Activated naive CD4-positive, alpha-beta T cell (primary cell): ENCODE results near the gene VSIG10L.
A peak's percentile ranks its signal among the peaks of the same experiment; 100 is the strongest.

Experiments used
- DNase-seq, 4 experiments: peaks; one replicate each; lab custom pipeline; 2025; lab: John Stamatoyannopoulos, UW

The VSIG10L gene

DNA sequence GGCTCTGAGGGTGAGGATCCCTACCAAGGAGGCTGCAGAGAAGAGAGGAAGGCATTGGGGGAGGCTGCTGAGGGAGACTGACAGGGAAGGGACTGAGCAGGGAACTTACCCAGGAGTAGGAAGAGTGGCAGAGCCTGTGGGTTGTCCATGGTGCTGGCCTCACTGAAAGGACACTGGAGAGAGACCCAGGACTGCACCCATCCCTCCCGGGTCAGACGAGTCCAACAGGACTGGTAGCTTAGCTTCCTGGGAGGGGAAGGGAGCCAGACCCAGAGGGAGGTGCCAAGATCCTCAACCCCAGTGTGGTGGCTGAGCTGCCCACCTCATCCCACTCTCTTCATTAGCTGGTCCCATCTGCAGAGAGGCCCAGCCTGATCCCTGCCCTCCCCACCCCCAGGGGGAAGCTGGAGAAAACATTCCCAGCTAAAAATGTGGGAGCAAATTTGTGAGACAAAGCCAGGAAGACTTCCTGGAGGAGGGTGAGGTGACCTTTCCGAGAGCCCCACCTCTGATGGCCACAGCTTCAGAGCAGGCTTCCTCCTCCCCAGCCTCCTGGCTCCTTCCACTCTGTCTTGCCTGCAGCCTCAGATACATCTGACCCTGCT lies at the start of gene VSIG10L:
VSIG10L (minus strand) TSS at position 164 of the 605 bp plus-strand sequence; CDS start at position 149, 15 bp downstream.
- DNase-seq, result no peak

DNA sequence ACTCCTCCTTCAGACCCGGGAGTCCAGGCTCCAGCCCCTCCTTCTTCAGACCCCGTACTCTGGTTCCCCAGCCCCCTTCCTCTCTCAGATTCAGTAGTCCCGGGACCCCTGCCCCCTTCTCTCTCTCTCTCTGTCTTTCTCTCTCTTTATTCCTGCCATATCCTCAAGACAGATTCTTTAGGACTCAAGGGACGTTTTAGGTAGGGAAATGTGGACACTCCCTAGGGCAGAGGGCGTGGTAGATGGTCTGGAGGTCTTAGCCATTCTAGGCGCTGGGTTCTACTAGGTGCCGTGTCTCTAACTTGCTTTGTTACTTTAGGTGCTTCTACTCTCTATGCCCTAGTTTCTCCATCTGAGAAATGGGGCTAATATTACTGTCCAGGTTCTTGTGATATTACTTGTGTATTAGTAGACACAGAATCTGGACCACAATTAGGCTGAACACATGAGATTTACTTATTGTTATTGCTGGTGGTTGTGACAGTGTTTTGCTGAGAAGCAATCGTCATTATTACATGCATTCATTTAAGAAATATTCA lies 49.2 kb upstream of the VSIG10L start:
- DNase-seq, result no peak

DNA sequence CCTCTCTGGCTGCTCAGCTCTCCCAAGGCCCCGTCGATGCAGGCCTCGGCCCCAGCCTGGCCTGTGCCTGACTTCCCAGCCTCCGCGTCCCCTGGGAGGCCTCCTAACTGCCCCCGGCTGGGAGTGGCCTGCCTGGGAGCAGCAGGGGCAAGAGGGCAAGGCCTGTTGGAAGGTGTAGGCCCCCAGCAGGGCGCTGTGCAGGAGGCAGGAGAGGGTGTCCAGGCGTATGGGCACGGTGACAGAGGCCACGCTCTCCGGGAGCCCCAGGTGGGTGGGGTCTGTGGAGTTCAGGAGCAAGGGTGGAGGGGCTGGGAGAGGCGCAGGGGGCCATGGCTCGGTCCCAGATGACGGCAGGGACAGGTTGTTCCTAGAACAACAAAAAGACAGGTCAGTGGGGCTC lies 47.2 kb upstream of the VSIG10L start:
- DNase-seq, result no peak

DNA sequence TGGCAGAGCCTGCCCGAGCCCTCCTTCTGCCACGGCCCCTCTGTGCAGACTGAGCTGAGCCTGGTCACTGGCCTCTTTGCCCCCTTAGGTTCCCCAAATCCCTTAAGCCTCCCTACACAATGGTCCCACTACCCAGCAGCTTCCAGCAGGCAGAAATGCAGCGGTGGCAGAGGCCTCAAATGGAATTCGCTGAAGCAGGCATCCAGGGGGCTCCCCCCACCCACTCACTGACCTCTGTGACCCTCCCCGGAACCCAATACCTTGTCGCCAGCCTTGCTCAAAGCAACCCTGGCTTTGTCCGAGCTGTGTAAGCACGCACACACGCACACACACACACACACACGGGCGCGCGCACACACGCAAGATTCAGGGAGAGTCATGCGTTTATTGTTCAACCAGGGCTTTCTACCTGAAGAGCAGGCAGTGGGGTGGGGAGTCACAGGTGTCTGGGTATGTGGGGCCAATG lies 46.0 kb upstream of the VSIG10L start, which contains the start of gene LIM2:
LIM2 (minus strand) TSS at position 51 of the 466 bp plus-strand sequence. CDS start 531 bp downstream, outside the sequence.
- no peak for DNase-seq

DNA sequence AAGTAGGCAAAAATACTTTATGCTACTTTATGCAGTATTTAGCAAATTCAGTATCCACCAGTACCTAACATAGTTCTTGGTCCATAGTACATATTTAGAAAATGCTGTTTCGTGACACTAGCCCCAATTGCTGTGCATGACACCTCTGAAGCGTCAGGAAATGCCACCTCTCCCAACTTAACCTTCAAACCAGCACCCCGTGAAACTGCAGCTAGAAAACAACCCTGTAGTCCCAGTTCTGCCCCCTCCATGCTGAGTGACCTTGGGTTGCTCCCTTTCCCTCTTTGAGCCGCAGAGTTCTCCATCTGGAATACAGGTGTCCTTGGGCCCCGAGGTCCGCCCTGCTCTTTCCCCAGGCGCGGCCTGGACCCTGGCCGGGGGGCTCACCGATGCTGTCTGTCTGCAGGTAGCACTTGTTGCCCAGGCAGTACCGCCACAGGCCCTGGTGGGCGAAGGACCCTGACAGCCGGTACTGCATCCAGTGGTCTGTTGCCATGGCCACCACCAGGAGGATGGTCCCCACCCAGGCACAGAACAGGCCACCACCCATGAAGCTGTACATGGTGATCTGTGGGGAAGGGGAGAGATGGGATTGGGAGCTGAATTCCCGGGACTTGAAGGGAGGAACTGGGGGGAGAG lies 45.1 kb upstream of the VSIG10L start:
- no peak for DNase-seq

DNA sequence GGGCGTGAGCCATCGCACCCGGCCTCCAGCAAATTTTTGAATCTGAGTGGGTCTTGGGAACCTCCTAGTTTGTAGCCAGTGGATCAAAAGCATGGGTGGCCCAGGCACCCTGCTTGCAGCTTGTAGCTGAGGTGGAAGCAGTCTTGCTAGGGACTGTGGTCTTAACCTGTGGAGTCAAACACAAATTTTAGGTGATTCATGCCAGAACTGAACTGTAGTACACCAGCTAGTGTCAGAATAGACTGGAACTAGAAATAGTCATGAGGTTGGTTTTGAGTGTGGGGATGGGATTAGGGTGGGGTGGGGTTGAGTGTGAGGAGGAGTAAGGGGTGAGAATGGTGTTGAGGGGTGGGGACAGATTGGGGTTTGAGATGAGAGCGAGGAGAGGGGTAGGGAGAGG lies 40.1 kb upstream of the VSIG10L start:
- DNase-seq, result no peak

DNA sequence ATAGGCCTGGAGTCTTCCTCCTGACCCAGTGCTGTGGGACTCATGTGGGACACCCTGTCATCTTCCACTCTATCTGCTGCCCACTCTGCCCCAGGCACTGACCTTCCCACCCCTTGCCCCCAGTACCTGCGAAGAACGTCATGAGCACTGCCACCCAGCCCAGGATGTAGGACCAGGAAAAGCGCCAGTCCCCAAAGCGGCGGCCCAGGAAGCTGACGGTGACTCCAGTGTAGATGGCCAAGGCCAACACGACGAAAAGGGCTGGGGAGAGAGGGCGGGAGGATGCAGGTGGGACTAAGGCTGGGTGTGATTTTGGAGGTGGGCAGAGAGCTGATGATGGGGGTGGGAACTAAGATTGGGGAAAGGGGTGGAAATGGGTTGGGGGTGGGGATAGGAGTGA lies 38.4 kb upstream of the VSIG10L start:
- no peak for DNase-seq

DNA sequence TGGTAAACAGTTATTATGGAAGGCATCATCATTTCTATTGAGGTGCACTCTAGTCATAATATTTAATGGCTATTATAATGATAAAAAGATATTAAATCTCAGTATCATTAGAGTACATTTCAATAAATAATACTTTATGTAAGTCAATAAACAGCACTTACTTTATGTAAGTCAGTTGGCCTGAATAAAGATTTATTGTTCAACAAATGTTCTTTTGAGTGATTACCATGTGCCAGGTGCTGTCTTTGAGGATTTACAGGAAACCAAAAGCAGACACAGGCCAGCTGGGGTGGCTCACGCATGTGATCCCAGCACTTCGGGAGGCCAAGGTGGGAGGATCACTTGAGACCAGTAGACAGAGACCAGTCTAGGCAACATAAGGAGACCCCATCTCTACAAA lies 35.5 kb upstream of the VSIG10L start:
- DNase-seq, result no peak

DNA sequence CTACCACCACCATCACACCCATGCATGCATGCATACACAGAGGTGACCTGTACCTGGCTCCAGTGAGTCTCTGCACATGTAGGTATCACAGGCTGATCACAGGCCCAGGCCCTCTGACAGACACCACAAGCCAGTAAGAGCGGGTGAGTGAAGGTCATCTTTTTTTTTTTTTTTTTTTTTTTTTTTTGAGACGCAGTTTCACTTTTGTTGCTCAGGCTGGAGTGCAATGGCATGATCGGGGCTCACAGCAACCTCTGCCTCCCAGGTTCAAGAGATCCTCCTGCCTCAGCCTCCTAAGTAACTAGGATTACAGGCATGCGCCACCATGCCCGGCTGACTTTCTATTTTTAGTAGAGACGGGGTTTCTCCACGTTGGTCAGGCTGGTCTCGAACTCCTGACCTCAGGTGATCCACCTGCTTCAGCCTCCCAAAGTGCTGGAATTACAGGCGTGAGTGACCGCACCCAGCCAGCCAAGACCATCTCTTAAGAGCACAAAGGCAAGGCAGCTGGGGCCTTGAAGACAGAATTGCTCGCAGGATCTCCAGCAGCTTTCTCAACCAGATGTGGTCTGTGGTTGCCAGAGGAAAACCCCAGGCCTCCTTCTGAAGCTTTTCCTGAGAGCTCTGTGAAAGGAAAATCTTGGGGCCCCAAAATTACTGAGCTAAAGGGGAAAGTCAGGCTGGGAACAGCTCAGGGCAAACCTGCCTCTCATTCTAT lies 33.7 kb upstream of the VSIG10L start:
- DNase-seq, result no peak

DNA sequence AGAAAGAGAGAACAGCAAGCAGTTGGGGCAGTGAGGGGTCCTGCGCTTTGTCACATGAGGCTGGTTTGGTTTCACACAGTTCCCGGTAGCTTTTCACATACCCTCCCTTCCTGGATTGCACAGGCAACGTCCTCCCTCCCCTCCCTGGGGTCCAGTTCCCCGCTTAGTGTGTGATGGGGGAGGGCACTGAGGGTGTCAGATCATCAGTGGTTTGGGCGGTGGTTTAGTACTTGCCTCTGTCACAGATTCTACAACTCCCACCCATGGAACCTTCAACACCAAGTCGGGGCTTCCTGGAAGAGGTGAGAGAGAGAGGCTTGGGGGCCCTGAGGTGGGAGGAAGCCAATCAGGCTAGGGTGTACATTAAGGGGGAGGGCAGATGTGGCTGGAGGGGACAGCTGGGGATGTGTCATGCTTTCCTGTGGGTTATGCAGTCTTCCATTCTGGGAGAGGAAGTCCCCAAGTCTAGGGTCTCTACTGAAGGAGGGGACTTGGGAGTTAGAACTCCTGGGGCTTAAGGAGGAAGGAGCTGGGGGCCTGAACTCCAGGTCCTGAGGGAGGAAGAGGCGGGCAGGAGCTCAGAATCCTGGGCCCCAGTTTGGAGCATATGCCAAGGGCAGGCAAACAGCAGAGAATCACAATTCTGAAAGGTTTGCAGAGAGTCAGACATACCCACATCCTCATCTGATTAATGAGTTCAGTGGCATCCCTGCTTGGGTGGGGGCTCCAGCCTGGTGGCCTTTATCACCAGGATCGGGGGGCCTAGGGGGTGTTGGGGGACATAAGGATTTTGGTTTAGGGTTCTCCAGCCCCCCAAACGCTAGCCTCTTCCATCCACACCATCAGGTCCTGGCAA lies 30.9 kb upstream of the VSIG10L start, which contains the start of gene NKG7:
NKG7 (minus strand) TSS at position 6 of the 856 bp plus-strand sequence. CDS start 119 bp downstream, outside the sequence.
- DNase-seq, result peak in 2 of 4 experiments; percentile 12 to 29

DNA sequence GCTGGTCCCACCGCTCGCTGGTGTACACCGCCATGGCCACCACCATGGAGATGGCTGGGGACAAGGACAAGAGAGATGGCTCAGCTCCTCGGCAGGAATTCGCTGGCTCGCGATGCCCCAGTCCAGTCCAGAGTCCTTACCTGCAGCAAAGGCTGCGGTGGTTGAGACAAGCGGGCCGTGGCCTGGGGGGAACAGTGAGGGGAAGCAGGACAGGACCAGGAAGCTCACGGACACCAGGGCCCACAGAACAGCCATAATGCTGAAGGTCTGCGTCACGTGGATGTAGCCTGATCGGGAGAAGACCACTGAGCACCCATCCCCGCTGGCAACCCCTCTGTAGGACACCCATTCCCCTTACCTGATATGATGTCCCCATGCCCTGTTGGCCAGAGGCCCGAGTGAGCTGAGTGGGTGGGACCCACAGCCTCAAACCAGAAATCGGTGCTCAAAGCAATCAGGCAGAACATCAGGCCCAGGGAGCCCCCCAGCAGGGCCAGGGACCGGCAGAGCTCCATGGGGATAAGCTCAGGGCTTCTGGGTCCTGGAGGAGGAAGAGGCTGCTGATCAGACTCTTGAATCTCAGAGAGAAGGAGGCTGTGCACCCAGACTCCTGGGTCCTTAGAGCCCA lies 30.2 kb upstream of the VSIG10L start:
- DNase-seq, result no peak

DNA sequence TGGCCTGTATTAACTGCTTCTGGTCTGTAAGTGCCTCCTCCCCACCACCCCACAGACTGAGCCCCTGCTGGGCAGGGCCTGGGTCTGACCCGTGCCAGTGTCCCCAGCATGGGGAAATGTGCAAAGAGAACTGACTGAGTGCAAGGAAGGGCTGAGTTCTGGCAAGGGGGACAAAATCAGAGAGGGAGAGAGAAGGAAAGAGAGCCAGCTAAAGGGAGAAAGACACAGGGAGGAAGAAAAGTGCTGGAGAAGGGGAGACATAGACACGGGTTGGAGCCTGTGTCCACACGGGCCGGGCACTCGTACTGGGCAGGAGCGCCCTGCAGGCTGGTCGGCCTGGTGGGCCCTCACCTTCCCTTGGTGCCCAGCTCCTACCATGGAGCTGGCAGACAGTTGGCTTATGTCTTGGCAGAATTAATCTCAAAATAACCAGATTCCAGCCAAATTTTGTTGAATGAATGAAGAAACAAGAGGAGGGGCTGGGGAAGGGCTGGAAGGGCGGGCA lies 29.3 kb upstream of the VSIG10L start:
- DNase-seq, result no peak

DNA sequence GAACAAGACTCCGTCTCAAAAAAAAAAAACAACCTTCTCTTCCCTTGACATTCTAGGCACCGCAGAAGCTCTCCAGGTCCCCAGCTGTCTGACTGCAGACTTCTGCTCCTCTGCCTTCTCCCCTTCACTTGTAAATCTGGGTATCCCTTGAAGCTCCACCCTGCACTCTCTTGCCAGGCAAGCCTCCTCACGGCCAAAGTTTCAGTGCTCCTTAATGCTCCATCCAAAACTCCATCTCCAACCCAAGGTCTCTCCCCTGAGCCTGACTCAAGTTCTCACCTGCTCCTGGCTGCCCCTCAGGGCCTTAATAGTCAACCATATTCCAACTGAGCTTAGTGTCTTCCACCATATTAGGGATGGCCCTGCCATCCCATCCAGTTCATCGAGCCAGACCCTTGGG lies 28.3 kb upstream of the VSIG10L start:
- DNase-seq, result no peak

DNA sequence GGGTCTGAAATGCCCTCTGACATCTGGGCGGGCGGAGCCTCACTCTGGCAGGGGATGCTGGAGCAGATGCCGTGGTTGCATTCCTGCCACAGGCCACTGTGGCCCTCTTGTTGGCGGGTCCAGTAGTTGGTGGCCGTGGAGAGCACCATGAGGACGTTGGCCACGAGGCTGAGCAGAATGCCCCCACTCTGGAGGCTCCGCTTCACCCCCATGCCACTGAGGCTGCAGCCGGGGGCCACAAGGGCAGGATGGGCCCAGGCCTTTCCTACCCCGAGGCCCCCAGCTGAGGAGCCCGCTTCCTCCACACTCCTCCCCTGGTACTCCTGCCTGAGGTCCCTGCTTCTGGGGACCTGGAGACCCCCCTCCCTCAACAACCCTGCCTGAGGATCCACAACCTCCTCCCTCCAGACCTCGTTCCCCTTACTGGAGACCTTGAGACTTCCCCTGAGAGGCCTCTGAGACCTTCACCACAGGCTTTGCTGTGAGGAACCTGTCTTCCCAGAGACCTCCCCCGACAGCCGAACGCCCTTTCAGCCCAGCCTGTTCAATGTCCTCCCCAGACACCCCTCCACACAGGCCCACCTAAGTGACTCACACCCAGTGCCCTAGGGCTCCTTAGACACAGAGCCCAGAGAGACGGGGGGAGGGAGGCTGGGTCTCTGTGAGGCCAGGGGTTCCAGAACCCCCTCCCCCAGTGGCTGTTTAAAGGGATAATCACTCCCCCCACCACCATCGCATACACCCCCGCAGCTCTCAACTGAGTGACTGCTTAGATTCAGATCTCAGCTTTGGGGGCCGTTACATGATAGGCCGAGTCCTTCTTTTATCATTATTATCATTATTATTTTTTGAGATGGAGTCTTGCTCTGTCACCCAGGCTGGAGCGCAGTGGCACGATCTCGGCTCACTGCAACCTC lies 26.7 kb upstream of the VSIG10L start, which contains the start of gene CLDND2:
CLDND2 (minus strand) TSS at position 638 of the 917 bp plus-strand sequence; CDS start at position 212, 426 bp downstream.
- DNase-seq, result peak in 1 of 4 experiments; percentile 23

DNA sequence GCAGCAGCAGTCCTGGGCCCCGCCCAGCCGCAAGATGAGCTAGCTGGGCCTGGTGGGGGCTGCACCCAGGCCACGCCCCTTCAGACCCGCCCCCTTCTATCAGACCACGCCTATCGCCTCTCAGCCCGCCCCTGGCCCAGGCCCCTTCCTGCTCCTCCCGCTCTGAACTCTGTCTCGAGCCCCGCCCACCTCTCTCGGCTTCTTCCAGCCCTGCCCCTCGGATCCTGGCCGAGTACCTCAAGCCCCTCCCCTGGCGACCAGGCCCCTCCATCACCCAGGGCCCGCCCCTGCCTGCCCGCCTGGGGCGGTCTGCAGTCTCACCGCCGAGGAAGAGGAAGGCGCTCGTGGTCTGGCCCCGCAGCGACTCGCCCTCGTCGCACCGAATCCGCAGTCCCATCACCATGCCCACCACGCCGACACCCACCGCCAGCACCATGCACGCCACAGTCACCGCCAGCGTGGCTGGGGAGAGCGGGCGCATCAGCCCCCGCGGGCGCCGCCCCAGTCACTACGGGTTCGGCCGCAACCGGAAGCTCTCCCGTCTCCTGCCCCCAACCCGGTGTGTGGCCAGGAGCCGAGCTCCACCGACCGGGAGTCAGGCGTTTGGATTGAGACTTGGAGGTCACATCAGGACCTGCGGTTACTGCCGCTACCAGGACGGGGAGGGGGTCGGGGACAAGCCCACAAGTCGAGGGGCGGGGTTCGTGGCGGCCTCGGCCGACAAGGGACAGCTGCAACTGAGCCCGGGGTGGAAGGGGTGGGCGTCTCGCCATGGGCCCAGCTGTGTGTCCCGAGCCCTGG lies 25.8 kb upstream of the VSIG10L start:
- DNase-seq, result peak; percentile 83 to 90 (median 88)

DNA sequence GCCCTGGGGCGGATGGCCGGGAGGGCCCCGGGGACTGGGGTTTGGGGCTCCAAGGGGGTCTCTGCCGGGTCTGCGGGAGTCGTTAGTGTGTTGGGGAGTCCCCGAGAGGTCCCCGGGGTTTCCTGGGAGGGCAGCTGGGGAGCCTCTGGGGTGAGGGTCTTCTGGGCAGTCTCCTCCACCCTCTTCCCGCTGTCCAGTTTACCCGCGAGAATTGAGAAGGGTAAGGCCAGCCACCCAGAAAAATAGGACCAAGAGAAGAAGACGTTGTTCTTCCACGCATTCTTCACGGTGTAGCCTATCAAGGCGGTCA lies 25.3 kb upstream of the VSIG10L start:
- no peak for DNase-seq

DNA sequence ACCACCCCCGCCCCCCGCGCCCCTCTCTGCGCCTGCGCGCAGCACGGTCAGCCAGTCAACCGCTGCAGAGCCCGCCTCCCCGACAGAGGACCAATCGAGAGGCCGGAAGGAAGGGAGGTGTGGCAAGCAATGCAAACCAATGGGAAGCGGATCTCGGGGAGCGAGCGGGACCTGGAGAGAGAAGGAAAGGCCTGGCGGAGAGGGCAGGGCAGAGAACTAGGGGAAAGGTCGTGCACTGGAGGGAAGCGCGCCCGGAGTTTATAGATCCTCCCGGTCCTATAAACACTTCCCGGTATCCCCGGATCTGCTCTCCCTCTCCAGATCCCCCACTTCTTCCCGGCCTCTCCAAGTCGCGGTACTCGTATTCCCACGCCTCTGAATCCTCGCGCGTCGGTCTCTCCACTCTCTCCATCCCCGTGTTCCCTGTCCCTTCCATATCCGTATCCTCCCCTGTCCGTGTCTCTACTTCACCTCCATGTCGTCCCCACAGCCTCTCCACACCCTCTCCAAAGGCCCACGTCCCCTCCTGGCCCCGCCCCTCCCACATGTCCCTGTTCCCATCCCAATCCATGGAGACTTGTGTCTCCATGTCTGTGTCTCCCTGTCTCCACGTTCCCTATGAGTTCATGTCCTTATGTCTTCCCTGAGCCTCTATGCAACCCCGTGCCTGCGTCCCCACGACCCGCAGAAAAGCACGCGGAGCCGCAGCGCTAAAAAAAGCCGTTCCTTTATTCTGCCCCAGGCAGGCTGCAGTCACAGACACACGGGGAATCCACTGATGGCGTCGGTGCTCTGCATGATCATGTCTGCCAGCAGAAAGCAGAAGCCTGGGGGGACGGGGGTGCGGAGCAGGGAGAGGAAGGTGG lies 24.7 kb upstream of the VSIG10L start:
- peak; percentile 63 to 83 (median 77) for DNase-seq

DNA sequence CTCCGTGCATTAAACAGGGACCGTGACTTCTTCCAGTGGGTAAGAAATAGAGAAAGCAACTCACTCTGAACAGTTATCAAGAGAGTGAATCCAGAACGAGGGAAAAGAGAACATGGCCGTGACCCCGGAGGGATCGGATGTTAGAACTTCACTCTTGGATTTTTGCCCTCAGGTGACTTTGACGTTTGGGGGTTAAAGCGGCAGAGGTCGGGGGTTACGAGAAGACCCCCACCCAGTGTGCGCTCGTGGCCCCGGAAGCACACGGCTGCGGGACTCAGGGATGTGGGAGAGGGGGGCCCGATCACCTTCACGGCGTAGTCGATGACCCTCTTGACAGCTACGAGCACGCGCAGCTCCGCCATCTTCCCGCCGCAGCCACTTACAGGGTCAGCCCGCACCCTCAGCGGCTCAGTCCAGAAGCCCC lies 24.0 kb upstream of the VSIG10L start, which contains the start of gene ETFB:
ETFB (minus strand) TSS at position 424 of the 424 bp plus-strand sequence; CDS start at position 362, 62 bp downstream.
- DNase-seq, result no peak
